Measurements from ENCODE around the gene DNPH1. TPM values are rescaled to one million over a fixed set of nuclear protein-coding genes. Genes with fewer than 3 reads are reported as not detected.

Gene DNPH1
- total RNA-seq, 1 donor from 2014 or later, result 57.5 TPM

GRCh38 chr6:43207286-43207685, 22.0 kb downstream of the DNPH1 start:
- Mint-ChIP-seq H3K4me1 (no peaks in the 10 kb centered on the region), H3K27ac (no peak overlapping the region), H3K4me3 (no peak overlapping the region), H3K9me3 (no peaks in the 10 kb centered on the region), H3K36me3 (ENCODE audit: low read depth) (peaks cover 47% of the 10 kb centered on the region), H3K27me3 (no peaks in the 10 kb centered on the region)
- intact Hi-C loops (cut with micrococcal nuclease), result no loop called here
- TF ChIP-seq CTCF (IDR thresholded peaks at IDR 0.05), result no peak
- ChIA-PET CTCF (no interaction called here), POLR2A (no interaction called here)
- no peak for DNase-seq
- ATAC-seq (ENCODE audit: low read depth), result no peak

GRCh38 chr6:43205849-43206248, 23.4 kb downstream of the DNPH1 start:
- no peak overlapping the region for H3K27ac Mint-ChIP-seq
- H3K36me3 Mint-ChIP-seq (ENCODE audit: low read depth), result peaks cover 49% of the 10 kb centered on the region
- H3K4me3 Mint-ChIP-seq, result no peak overlapping the region
- TF ChIP-seq CTCF (IDR thresholded peaks at IDR 0.05), result no peak
- DNase-seq (no peak), ATAC-seq (ENCODE audit: low read depth) (no peak)
- ChIA-PET POLR2A (interaction anchor here (0.7 kb wide), 2 partner anchors 43 to 393 kb away, joined by 5 read pairs; no protein-coding TSS in a partner anchor), CTCF (no interaction called here)
- H3K9me3 Mint-ChIP-seq, result no peaks in the 10 kb centered on the region
- no peaks in the 10 kb centered on the region for H3K4me1 Mint-ChIP-seq
- no peaks in the 10 kb centered on the region for H3K27me3 Mint-ChIP-seq
- intact Hi-C loops (cut with micrococcal nuclease), result no loop called here

GRCh38 chr6:43204271-43205105, 24.8 kb downstream of the DNPH1 start:
- Mint-ChIP-seq H3K4me1 (no peaks in the 10 kb centered on the region), H3K27ac (no peak overlapping the region), H3K36me3 (ENCODE audit: low read depth) (peaks cover 63% of the 10 kb centered on the region), H3K4me3 (no peak overlapping the region), H3K9me3 (no peaks in the 10 kb centered on the region), H3K27me3 (no peaks in the 10 kb centered on the region)
- no peak for ATAC-seq (ENCODE audit: low read depth)
- ChIA-PET POLR2A (no interaction called here), CTCF (no interaction called here)
- DNase-seq, result no peak
- no peak for TF ChIP-seq CTCF (IDR thresholded peaks at IDR 0.05)
- intact Hi-C loops (cut with micrococcal nuclease), result no loop called here

- H3K4me3 Mint-ChIP-seq, result no peak overlapping the region
- ATAC-seq (ENCODE audit: low read depth) (no peak), DNase-seq (no peak)
- TF ChIP-seq CTCF (IDR thresholded peaks at IDR 0.05), result no peak
- H3K9me3 Mint-ChIP-seq, result no peaks in the 10 kb centered on the region
- H3K27me3 Mint-ChIP-seq, result no peaks in the 10 kb centered on the region
- H3K4me1 Mint-ChIP-seq, result no peaks in the 10 kb centered on the region
- ChIA-PET CTCF (no interaction called here), POLR2A (no interaction called here)
- intact Hi-C loops (cut with micrococcal nuclease), result no loop called here
- H3K27ac Mint-ChIP-seq, result no peak overlapping the region
- peaks cover 67% of the 10 kb centered on the region for H3K36me3 Mint-ChIP-seq (ENCODE audit: low read depth)
Measured at GRCh38 chr6:43203718-43204095, 25.6 kb downstream of the DNPH1 start.

GRCh38 chr6:43203029-43203717, 26.1 kb downstream of the DNPH1 start:
- no peak for TF ChIP-seq CTCF (IDR thresholded peaks at IDR 0.05)
- intact Hi-C loops (cut with micrococcal nuclease), result no loop called here
- H3K4me3 Mint-ChIP-seq, result no peak overlapping the region
- H3K4me1 Mint-ChIP-seq, result no peaks in the 10 kb centered on the region
- DNase-seq (no peak), ATAC-seq (ENCODE audit: low read depth) (no peak)
- H3K27ac Mint-ChIP-seq, result no peak overlapping the region
- ChIA-PET POLR2A (interaction anchor here (0.5 to 0.6 kb wide), 2 partner anchors 22 to 24 kb away, joined by 3 to 8 read pairs; no protein-coding TSS in a partner anchor), CTCF (no interaction called here)
- no peaks in the 10 kb centered on the region for H3K9me3 Mint-ChIP-seq
- peaks cover 70% of the 10 kb centered on the region for H3K36me3 Mint-ChIP-seq (ENCODE audit: low read depth)
- no peaks in the 10 kb centered on the region for H3K27me3 Mint-ChIP-seq
